ENCODE results near the gene APOB.

GRCh38 chr2:20997953-20998722 is 45.7 kb downstream of the APOB start:
- TF ChIP-seq CTCF (conservative IDR thresholded peaks at IDR 0.05; ENCODE audit: low read depth, low read length) (no peak), EZH2 (IDR thresholded peaks at IDR 0.05; ENCODE audit: low read length, unreplicated experiment) (no peak)

Measured in PC-3 (cell line).